DOHH2 (cell line): ENCODE measurements around the gene NR1H2.

Experiments
- H3F3A ChIP-seq: fragments of 200-600 bp; sonication (generic), shearing (Covaris generic); 2 replicates; pipeline ENCODE4 v1.6.0; 2016; ENCODE audit warnings: antibody characterized with exemption, mild to moderate bottlenecking; ENCODE audit not compliant: control insufficient read depth, insufficient read depth
- H3K27ac ChIP-seq: fragments of 200-600 bp; sonication (generic); 2 replicates; pipeline ENCODE4 v1.5.1; 2014; ENCODE audit warnings: low read depth, mild to moderate bottlenecking, low read length, moderate library complexity
- H3K27me3 ChIP-seq: fragments of 200-600 bp; sonication (generic); 2 replicates; pipeline ENCODE4 v1.6.1; 2014; ENCODE audit warnings: mild to moderate bottlenecking, low read length, mixed read lengths; ENCODE audit not compliant: control insufficient read depth
- H3K36me3 ChIP-seq: fragments of 200-600 bp; sonication (generic); 2 replicates; pipeline ENCODE4 v1.6.1; 2014; ENCODE audit warnings: mild to moderate bottlenecking, low read length, moderate library complexity, mixed read lengths; ENCODE audit not compliant: control insufficient read depth
- H3K4me1 ChIP-seq: fragments of 200-600 bp; sonication (generic); 2 replicates; pipeline ENCODE4 v1.6.1; 2014; ENCODE audit warnings: mild to moderate bottlenecking, low read length, mixed read lengths; ENCODE audit not compliant: control insufficient read depth
- H3K4me2 ChIP-seq: fragments of 200-600 bp; sonication (generic); 2 replicates; pipeline ENCODE4 v1.6.0; 2014; ENCODE audit warnings: mild to moderate bottlenecking, low read length, moderate library complexity
- H3K4me3 ChIP-seq: fragments of 200-600 bp; sonication (generic); 2 replicates; pipeline ENCODE4 v1.5.1; 2014; ENCODE audit warnings: mild to moderate bottlenecking, low read length, mixed read lengths
- H3K79me2 ChIP-seq: fragments of 200-600 bp; sonication (generic); 2 replicates; pipeline ENCODE4 v1.6.1; 2014; ENCODE audit warnings: mild to moderate bottlenecking, low read length, mixed read lengths; ENCODE audit not compliant: control insufficient read depth
- H3K9me2 ChIP-seq: fragments of 200-600 bp; sonication (generic); replicated peaks from 2 replicates; pipeline ENCODE4 v1.6.1; 2014; ENCODE audit warnings: mild to moderate bottlenecking, low read length, mixed read lengths; ENCODE audit not compliant: control insufficient read depth
- H3K9me3 ChIP-seq: fragments of 200-600 bp; sonication (generic); 2 replicates; pipeline ENCODE4 v1.6.1; 2014; ENCODE audit warnings: antibody characterized with exemption, low read length, mixed read lengths; ENCODE audit not compliant: control insufficient read depth, insufficient read depth
- H4K20me1 ChIP-seq: fragments of 200-600 bp; sonication (generic); 2 replicates; pipeline ENCODE4 v1.6.0; 2014; ENCODE audit warnings: low read depth, mild to moderate bottlenecking, antibody characterized with exemption, low read length, moderate library complexity; ENCODE audit not compliant: control insufficient read depth, insufficient read depth
- EZH2phosphoT487 ChIP-seq: fragments of 200-600 bp; sonication (generic); IDR thresholded peaks from 2 replicates; pipeline ENCODE4 v1.6.1; 2017; ENCODE audit warnings: borderline replicate concordance, mild to moderate bottlenecking, antibody characterized with exemption, low read length, moderate library complexity, mixed read lengths
- TF ChIP-seq, protein P1 (sequence below): fragments of 200-600 bp; sonication (generic); IDR thresholded peaks from one replicate; pipeline ENCODE4 v1.5.1; 2014; ENCODE audit warnings: antibody characterized with exemption, mild to moderate bottlenecking, low read depth, low read length; ENCODE audit not compliant: poor library complexity, severe bottlenecking

NR1H2 gene

DNA sequence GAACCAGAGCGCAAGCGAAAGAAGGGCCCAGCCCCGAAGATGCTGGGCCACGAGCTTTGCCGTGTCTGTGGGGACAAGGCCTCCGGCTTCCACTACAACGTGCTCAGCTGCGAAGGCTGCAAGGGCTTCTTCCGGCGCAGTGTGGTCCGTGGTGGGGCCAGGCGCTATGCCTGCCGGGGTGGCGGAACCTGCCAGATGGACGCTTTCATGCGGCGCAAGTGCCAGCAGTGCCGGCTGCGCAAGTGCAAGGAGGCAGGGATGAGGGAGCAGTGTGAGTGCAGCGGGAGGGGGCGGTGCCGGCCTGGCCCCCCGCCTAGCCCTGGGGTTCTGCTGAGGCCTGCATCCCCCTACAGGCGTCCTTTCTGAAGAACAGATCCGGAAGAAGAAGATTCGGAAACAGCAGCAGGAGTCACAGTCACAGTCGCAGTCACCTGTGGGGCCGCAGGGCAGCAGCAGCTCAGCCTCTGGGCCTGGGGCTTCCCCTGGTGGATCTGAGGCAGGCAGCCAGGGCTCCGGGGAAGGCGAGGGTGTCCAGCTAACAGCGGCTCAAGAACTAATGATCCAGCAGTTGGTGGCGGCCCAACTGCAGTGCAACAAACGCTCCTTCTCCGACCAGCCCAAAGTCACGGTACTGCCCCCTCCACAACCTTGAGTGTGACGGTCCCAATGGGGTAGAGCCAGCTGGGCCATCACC is 2.1 kb downstream of the NR1H2 start:
- no peak for TF ChIP-seq EZH2phosphoT487
- TF ChIP-seq, protein P1, sequence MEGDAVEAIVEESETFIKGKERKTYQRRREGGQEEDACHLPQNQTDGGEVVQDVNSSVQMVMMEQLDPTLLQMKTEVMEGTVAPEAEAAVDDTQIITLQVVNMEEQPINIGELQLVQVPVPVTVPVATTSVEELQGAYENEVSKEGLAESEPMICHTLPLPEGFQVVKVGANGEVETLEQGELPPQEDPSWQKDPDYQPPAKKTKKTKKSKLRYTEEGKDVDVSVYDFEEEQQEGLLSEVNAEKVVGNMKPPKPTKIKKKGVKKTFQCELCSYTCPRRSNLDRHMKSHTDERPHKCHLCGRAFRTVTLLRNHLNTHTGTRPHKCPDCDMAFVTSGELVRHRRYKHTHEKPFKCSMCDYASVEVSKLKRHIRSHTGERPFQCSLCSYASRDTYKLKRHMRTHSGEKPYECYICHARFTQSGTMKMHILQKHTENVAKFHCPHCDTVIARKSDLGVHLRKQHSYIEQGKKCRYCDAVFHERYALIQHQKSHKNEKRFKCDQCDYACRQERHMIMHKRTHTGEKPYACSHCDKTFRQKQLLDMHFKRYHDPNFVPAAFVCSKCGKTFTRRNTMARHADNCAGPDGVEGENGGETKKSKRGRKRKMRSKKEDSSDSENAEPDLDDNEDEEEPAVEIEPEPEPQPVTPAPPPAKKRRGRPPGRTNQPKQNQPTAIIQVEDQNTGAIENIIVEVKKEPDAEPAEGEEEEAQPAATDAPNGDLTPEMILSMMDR: no peak
- no peak overlapping the region for H3K27ac ChIP-seq
- H4K20me1 ChIP-seq: peaks cover 5% of the 10 kb centered on the region; the same call in 1 of the 2 replicates
- H3K27me3 ChIP-seq: no peaks in the 10 kb centered on the region
- no peaks in the 10 kb centered on the region for H3K9me2 ChIP-seq
- peaks cover 13% of the 10 kb centered on the region for H3K79me2 ChIP-seq
- H3K36me3 ChIP-seq: peaks cover 59% of the 10 kb centered on the region
- 0 out of 2 replicates have a peak, but pooled peaks cover 5% of the 10 kb centered on the region for H3F3A ChIP-seq
- H3K4me3 ChIP-seq: no peak overlapping the region
- H3K4me2 ChIP-seq: no peak overlapping the region
- H3K9me3 ChIP-seq: no peaks in the 10 kb centered on the region
- H3K4me1 ChIP-seq: peaks cover 20% of the 10 kb centered on the region

GRCh38 chr19:50378863-50379236 is 2.6 kb downstream of the NR1H2 start:
- H3K4me2 ChIP-seq: no peak overlapping the region
- H3K27ac ChIP-seq: no peak overlapping the region
- H3K4me3 ChIP-seq: no peak overlapping the region
- H3K36me3 ChIP-seq: peaks cover 59% of the 10 kb centered on the region
- H3K27me3 ChIP-seq: no peaks in the 10 kb centered on the region
- H3K9me3 ChIP-seq: no peaks in the 10 kb centered on the region
- TF ChIP-seq, protein P1: no peak
- no peak for TF ChIP-seq EZH2phosphoT487
- peaks cover 5% of the 10 kb centered on the region; the same call in 1 of the 2 replicates for H4K20me1 ChIP-seq
- H3K79me2 ChIP-seq: peaks cover 13% of the 10 kb centered on the region
- H3K9me2 ChIP-seq: no peaks in the 10 kb centered on the region
- H3F3A ChIP-seq: 0 out of 2 replicates have a peak, but pooled peaks cover 5% of the 10 kb centered on the region
- H3K4me1 ChIP-seq: peaks cover 25% of the 10 kb centered on the region

DNA sequence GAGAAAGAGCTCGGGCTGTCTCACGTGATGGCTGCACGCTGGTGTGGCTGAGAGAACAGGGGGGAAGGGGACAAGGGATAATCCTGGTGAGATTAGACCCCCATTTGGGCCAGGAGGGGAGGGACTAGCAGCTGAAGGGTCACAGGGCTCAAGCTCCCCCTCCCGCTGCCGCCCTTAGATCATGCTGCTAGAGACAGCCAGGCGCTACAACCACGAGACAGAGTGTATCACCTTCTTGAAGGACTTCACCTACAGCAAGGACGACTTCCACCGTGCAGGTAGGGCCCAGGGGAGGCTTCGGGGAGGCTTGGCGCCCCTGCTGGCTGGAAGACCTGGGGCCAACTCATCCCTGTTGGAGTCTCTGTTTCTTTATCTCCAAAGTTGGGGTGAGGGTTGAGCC is 3.3 kb downstream of the NR1H2 start:
- H4K20me1 ChIP-seq: peaks cover 5% of the 10 kb centered on the region; the same call in 1 of the 2 replicates
- peaks cover 60% of the 10 kb centered on the region for H3K36me3 ChIP-seq
- 0 out of 2 replicates have a peak, but pooled peaks cover 5% of the 10 kb centered on the region for H3F3A ChIP-seq
- H3K27me3 ChIP-seq: no peaks in the 10 kb centered on the region
- H3K4me3 ChIP-seq: no peak overlapping the region
- H3K4me2 ChIP-seq: no peak overlapping the region
- TF ChIP-seq EZH2phosphoT487: no peak
- TF ChIP-seq, protein P1: no peak
- no peaks in the 10 kb centered on the region for H3K9me2 ChIP-seq
- peaks cover 25% of the 10 kb centered on the region for H3K4me1 ChIP-seq
- no peaks in the 10 kb centered on the region for H3K9me3 ChIP-seq
- peaks cover 17% of the 10 kb centered on the region for H3K79me2 ChIP-seq
- no peak overlapping the region for H3K27ac ChIP-seq
